ENCODE results near the gene PRMT1.

Gene PRMT1

DNA sequence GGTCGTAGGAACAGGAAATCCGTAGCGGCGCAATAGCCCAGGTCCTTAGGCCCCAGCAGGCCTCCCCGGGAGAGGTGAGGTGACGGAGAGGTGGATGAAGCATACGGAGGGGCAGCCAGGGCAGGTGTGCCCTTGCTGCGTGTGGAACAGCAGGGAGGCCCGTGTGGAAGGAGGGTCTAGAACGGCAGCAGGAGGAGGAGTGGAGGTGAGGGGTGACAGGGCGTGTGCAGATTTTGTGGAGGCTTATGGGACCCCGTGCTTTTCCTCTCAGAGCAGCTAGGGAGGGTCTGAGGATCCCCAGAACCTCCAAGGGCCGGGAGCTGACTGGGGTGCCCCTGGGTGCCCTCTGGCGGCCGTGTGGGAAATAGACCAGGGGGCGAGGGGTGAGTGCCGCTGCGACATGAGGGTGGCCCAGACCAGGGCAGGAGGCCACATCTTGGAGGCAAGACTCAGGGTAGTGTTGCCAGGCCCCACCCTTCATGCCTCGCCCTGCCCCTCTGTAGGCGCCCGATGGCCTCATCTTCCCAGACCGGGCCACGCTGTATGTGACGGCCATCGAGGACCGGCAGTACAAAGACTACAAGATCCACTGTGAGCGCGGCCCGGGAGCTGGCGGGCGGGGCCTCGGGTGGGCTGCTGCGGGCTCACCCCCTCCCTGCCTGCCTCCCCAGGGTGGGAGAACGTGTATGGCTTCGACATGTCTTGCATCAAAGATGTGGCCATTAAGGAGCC is 7.3 kb downstream of the PRMT1 start:
- no peak overlapping the region for H2AFZ ChIP-seq (ENCODE audit: low read length)
- no peak overlapping the region for H3K9ac ChIP-seq (ENCODE audit: low read length)
- peaks cover 14% of the 10 kb centered on the region; the same call in 1 of the 2 replicates for H3K79me2 ChIP-seq (ENCODE audit: insufficient read depth, low read length)
- peaks cover 89% of the 10 kb centered on the region for H3K36me3 ChIP-seq (ENCODE audit: insufficient read depth, low read length)
- H3K27ac ChIP-seq (ENCODE audit: low read depth, low read length, poor library complexity, severe bottlenecking): peak overlapping the region; percentile 2
- peaks cover 16% of the 10 kb centered on the region for H3K4me1 ChIP-seq (ENCODE audit: insufficient read depth, low read length, severe bottlenecking)
- H3K4me2 ChIP-seq (ENCODE audit: low read length): no peak overlapping the region
- no peak overlapping the region for H3K4me3 ChIP-seq (ENCODE audit: low read depth, low read length, poor library complexity, severe bottlenecking)
- H3F3A ChIP-seq (ENCODE audit: insufficient read depth, low read length): no peaks in the 10 kb centered on the region
- H3K9me2 ChIP-seq (ENCODE audit: low read depth, low read length): no peaks in the 10 kb centered on the region
- H4K20me1 ChIP-seq (ENCODE audit: insufficient read depth, low read length): no peaks in the 10 kb centered on the region
- H3K9me3 ChIP-seq (ENCODE audit: low read length): no peaks in the 10 kb centered on the region
- H3K27me3 ChIP-seq (ENCODE audit: insufficient read depth, low read length): no peaks in the 10 kb centered on the region
- TF ChIP-seq, protein P1, sequence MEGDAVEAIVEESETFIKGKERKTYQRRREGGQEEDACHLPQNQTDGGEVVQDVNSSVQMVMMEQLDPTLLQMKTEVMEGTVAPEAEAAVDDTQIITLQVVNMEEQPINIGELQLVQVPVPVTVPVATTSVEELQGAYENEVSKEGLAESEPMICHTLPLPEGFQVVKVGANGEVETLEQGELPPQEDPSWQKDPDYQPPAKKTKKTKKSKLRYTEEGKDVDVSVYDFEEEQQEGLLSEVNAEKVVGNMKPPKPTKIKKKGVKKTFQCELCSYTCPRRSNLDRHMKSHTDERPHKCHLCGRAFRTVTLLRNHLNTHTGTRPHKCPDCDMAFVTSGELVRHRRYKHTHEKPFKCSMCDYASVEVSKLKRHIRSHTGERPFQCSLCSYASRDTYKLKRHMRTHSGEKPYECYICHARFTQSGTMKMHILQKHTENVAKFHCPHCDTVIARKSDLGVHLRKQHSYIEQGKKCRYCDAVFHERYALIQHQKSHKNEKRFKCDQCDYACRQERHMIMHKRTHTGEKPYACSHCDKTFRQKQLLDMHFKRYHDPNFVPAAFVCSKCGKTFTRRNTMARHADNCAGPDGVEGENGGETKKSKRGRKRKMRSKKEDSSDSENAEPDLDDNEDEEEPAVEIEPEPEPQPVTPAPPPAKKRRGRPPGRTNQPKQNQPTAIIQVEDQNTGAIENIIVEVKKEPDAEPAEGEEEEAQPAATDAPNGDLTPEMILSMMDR (IDR thresholded peaks at IDR 0.05; ENCODE audit: low read length): peak; percentile 78
- TF ChIP-seq EZH2 (IDR thresholded peaks at IDR 0.05; ENCODE audit: borderline replicate concordance, low read length): no peak

- Histone ChIP-seq H3K9me3 (ENCODE audit: low read length) (no peaks in the 10 kb centered on the region), H2AFZ (ENCODE audit: low read length) (no peak overlapping the region), H3K79me2 (ENCODE audit: insufficient read depth, low read length) (peaks cover 7% of the 10 kb centered on the region; the same call in 1 of the 2 replicates), H4K20me1 (ENCODE audit: insufficient read depth, low read length) (no peaks in the 10 kb centered on the region), H3K4me3 (ENCODE audit: low read depth, low read length, poor library complexity, severe bottlenecking) (no peak overlapping the region), H3K36me3 (ENCODE audit: insufficient read depth, low read length) (peaks cover 93% of the 10 kb centered on the region), H3F3A (ENCODE audit: insufficient read depth, low read length) (no peaks in the 10 kb centered on the region), H3K4me1 (ENCODE audit: insufficient read depth, low read length, severe bottlenecking) (peaks cover 9% of the 10 kb centered on the region), H3K4me2 (ENCODE audit: low read length) (no peak overlapping the region), H3K27ac (ENCODE audit: low read depth, low read length, poor library complexity, severe bottlenecking) (no peak overlapping the region), H3K9ac (ENCODE audit: low read length) (no peak overlapping the region), H3K9me2 (ENCODE audit: low read depth, low read length) (no peaks in the 10 kb centered on the region), H3K27me3 (ENCODE audit: insufficient read depth, low read length) (no peaks in the 10 kb centered on the region)
- TF ChIP-seq, protein P1 (IDR thresholded peaks at IDR 0.05; ENCODE audit: low read length): no peak
- TF ChIP-seq EZH2 (IDR thresholded peaks at IDR 0.05; ENCODE audit: borderline replicate concordance, low read length): no peak
These were observed 8.0 kb downstream of the PRMT1 start for GRCh38 chr19:49684983-49685553.

DNA sequence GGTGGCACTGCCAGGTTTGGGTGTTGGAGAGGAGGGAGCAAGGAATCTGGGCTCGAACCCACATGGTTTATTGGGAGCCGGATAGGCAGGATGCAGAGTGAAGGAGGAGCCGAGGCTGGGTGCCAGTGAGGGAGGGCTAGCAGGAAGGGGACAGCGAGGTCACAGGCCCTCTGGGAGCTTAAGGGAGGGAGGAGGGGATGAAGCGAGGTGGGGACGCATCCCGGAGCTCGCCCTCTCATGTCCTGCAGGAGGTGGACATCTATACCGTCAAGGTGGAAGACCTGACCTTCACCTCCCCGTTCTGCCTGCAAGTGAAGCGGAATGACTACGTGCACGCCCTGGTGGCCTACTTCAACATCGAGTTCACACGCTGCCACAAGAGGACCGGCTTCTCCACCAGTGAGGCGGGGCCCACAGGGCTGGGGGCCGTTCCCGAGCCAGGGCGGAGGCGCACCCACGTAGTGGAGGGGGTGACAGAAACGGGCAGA is 8.8 kb downstream of the PRMT1 start:
- H3K9me3 ChIP-seq (ENCODE audit: low read length): no peaks in the 10 kb centered on the region
- H4K20me1 ChIP-seq (ENCODE audit: insufficient read depth, low read length): no peaks in the 10 kb centered on the region
- no peak overlapping the region for H2AFZ ChIP-seq (ENCODE audit: low read length)
- H3K4me1 ChIP-seq (ENCODE audit: insufficient read depth, low read length, severe bottlenecking): peaks cover 5% of the 10 kb centered on the region
- H3K79me2 ChIP-seq (ENCODE audit: insufficient read depth, low read length): 0 out of 2 replicates have a peak, but pooled peaks cover 4% of the 10 kb centered on the region
- H3K4me2 ChIP-seq (ENCODE audit: low read length): no peak overlapping the region
- TF ChIP-seq EZH2 (IDR thresholded peaks at IDR 0.05; ENCODE audit: borderline replicate concordance, low read length): no peak
- TF ChIP-seq, protein P1 (IDR thresholded peaks at IDR 0.05; ENCODE audit: low read length): no peak
- H3K36me3 ChIP-seq (ENCODE audit: insufficient read depth, low read length): peaks cover 92% of the 10 kb centered on the region
- H3K4me3 ChIP-seq (ENCODE audit: low read depth, low read length, poor library complexity, severe bottlenecking): no peak overlapping the region
- H3K27ac ChIP-seq (ENCODE audit: low read depth, low read length, poor library complexity, severe bottlenecking): no peak overlapping the region
- no peak overlapping the region for H3K9ac ChIP-seq (ENCODE audit: low read length)
- H3K9me2 ChIP-seq (ENCODE audit: low read depth, low read length): no peaks in the 10 kb centered on the region
- H3K27me3 ChIP-seq (ENCODE audit: insufficient read depth, low read length): no peaks in the 10 kb centered on the region
- H3F3A ChIP-seq (ENCODE audit: insufficient read depth, low read length): no peaks in the 10 kb centered on the region

Measured in OCI-LY1 (cell line).